ENCODE results near the gene SLC18A3.

The SLC18A3 gene

GRCh38 chr10:49642311-49642710, 32.2 kb downstream of the SLC18A3 start:
- DNase-seq (ENCODE audit: low spot score): no peak
- Mint-ChIP-seq H3K9me3 (no peaks in the 10 kb centered on the region), H3K4me1 (ENCODE audit: low read depth) (no peaks in the 10 kb centered on the region), H3K4me3 (no peak overlapping the region), H3K36me3 (ENCODE audit: low read depth) (no peaks in the 10 kb centered on the region), H3K27ac (no peak overlapping the region), H3K27me3 (ENCODE audit: low read depth) (peaks cover 13% of the 10 kb centered on the region)

GRCh38 chr10:49643241-49644034, 33.3 kb downstream of the SLC18A3 start:
- Mint-ChIP-seq H3K9me3 (no peaks in the 10 kb centered on the region), H3K27me3 (ENCODE audit: low read depth) (peaks cover 3% of the 10 kb centered on the region), H3K4me1 (ENCODE audit: low read depth) (peaks cover 2% of the 10 kb centered on the region), H3K36me3 (ENCODE audit: low read depth) (no peaks in the 10 kb centered on the region), H3K4me3 (no peak overlapping the region), H3K27ac (no peak overlapping the region)
- no peak for DNase-seq (ENCODE audit: low spot score)

- Mint-ChIP-seq H3K4me1 (ENCODE audit: low read depth) (peaks cover 7% of the 10 kb centered on the region), H3K36me3 (ENCODE audit: low read depth) (no peaks in the 10 kb centered on the region), H3K27me3 (ENCODE audit: low read depth) (peaks cover 3% of the 10 kb centered on the region), H3K27ac (no peak overlapping the region), H3K4me3 (no peak overlapping the region), H3K9me3 (no peaks in the 10 kb centered on the region)
- DNase-seq (ENCODE audit: low spot score): no peak
Measured at GRCh38 chr10:49644035-49644646, 34.0 kb downstream of the SLC18A3 start.

GRCh38 chr10:49645417-49645816, 35.3 kb downstream of the SLC18A3 start:
- peaks cover 13% of the 10 kb centered on the region for H3K4me1 Mint-ChIP-seq (ENCODE audit: low read depth)
- no peak for DNase-seq (ENCODE audit: low spot score)
- no peaks in the 10 kb centered on the region for H3K9me3 Mint-ChIP-seq
- no peak overlapping the region for H3K4me3 Mint-ChIP-seq
- no peaks in the 10 kb centered on the region for H3K27me3 Mint-ChIP-seq (ENCODE audit: low read depth)
- no peak overlapping the region for H3K27ac Mint-ChIP-seq
- H3K36me3 Mint-ChIP-seq (ENCODE audit: low read depth): no peaks in the 10 kb centered on the region

GRCh38 chr10:49645871-49646870, 36.1 kb downstream of the SLC18A3 start:
- no peak overlapping the region for H3K27ac Mint-ChIP-seq
- no peak overlapping the region for H3K4me3 Mint-ChIP-seq
- no peak for DNase-seq (ENCODE audit: low spot score)
- no peaks in the 10 kb centered on the region for H3K36me3 Mint-ChIP-seq (ENCODE audit: low read depth)
- H3K27me3 Mint-ChIP-seq (ENCODE audit: low read depth): no peaks in the 10 kb centered on the region
- peaks cover 13% of the 10 kb centered on the region for H3K4me1 Mint-ChIP-seq (ENCODE audit: low read depth)
- no peaks in the 10 kb centered on the region for H3K9me3 Mint-ChIP-seq

- Mint-ChIP-seq H3K27ac (no peak overlapping the region), H3K27me3 (ENCODE audit: low read depth) (no peaks in the 10 kb centered on the region), H3K4me3 (no peak overlapping the region), H3K36me3 (ENCODE audit: low read depth) (no peaks in the 10 kb centered on the region), H3K4me1 (ENCODE audit: low read depth) (peaks cover 13% of the 10 kb centered on the region), H3K9me3 (no peaks in the 10 kb centered on the region)
- no peak for DNase-seq (ENCODE audit: low spot score)
Measured at GRCh38 chr10:49647554-49647953, 37.4 kb downstream of the SLC18A3 start.

GRCh38 chr10:49647985-49648795, 38.1 kb downstream of the SLC18A3 start:
- Mint-ChIP-seq H3K4me1 (ENCODE audit: low read depth) (peaks cover 13% of the 10 kb centered on the region), H3K27me3 (ENCODE audit: low read depth) (no peaks in the 10 kb centered on the region), H3K36me3 (ENCODE audit: low read depth) (no peaks in the 10 kb centered on the region), H3K27ac (no peak overlapping the region), H3K9me3 (no peaks in the 10 kb centered on the region), H3K4me3 (no peak overlapping the region)
- no peak for DNase-seq (ENCODE audit: low spot score)

- Mint-ChIP-seq H3K4me3 (peak overlapping the region; percentile 29), H3K36me3 (ENCODE audit: low read depth) (no peaks in the 10 kb centered on the region), H3K27me3 (ENCODE audit: low read depth) (no peaks in the 10 kb centered on the region), H3K27ac (peak overlapping the region; percentile 56), H3K4me1 (ENCODE audit: low read depth) (peaks cover 13% of the 10 kb centered on the region), H3K9me3 (no peaks in the 10 kb centered on the region)
- peak; percentile 53 for DNase-seq (ENCODE audit: low spot score)
Measured at GRCh38 chr10:49649294-49649693, 39.2 kb downstream of the SLC18A3 start.

GRCh38 chr10:49649936-49650723, 40.0 kb downstream of the SLC18A3 start:
- Mint-ChIP-seq H3K4me3 (no peak overlapping the region), H3K9me3 (no peaks in the 10 kb centered on the region), H3K27me3 (ENCODE audit: low read depth) (no peaks in the 10 kb centered on the region), H3K27ac (peak overlapping the region; percentile 52), H3K4me1 (ENCODE audit: low read depth) (peaks cover 13% of the 10 kb centered on the region), H3K36me3 (ENCODE audit: low read depth) (no peaks in the 10 kb centered on the region)
- DNase-seq (ENCODE audit: low spot score): no peak

- peaks cover 13% of the 10 kb centered on the region for H3K4me1 Mint-ChIP-seq (ENCODE audit: low read depth)
- H3K27ac Mint-ChIP-seq: no peak overlapping the region
- no peaks in the 10 kb centered on the region for H3K27me3 Mint-ChIP-seq (ENCODE audit: low read depth)
- no peaks in the 10 kb centered on the region for H3K36me3 Mint-ChIP-seq (ENCODE audit: low read depth)
- no peaks in the 10 kb centered on the region for H3K9me3 Mint-ChIP-seq
- DNase-seq (ENCODE audit: low spot score): no peak
- no peak overlapping the region for H3K4me3 Mint-ChIP-seq
Measured at GRCh38 chr10:49650724-49651034, 40.6 kb downstream of the SLC18A3 start.

- no peak overlapping the region for H3K4me3 Mint-ChIP-seq
- H3K4me1 Mint-ChIP-seq (ENCODE audit: low read depth): peaks cover 13% of the 10 kb centered on the region
- H3K27ac Mint-ChIP-seq: no peak overlapping the region
- no peaks in the 10 kb centered on the region for H3K9me3 Mint-ChIP-seq
- no peaks in the 10 kb centered on the region for H3K27me3 Mint-ChIP-seq (ENCODE audit: low read depth)
- no peak for DNase-seq (ENCODE audit: low spot score)
- no peaks in the 10 kb centered on the region for H3K36me3 Mint-ChIP-seq (ENCODE audit: low read depth)
Measured at GRCh38 chr10:49651039-49651835, 41.1 kb downstream of the SLC18A3 start.

GRCh38 chr10:49651917-49652316, 41.8 kb downstream of the SLC18A3 start:
- no peak overlapping the region for H3K27ac Mint-ChIP-seq
- no peaks in the 10 kb centered on the region for H3K27me3 Mint-ChIP-seq (ENCODE audit: low read depth)
- peaks cover 13% of the 10 kb centered on the region for H3K4me1 Mint-ChIP-seq (ENCODE audit: low read depth)
- H3K9me3 Mint-ChIP-seq: no peaks in the 10 kb centered on the region
- DNase-seq (ENCODE audit: low spot score): no peak
- H3K36me3 Mint-ChIP-seq (ENCODE audit: low read depth): no peaks in the 10 kb centered on the region
- no peak overlapping the region for H3K4me3 Mint-ChIP-seq

Data from T-helper 2 cell treated with Interferon-gamma antibody and Interleukin-4, amounts not matched to agents 5 μg/mL and 100 μg/mL, for 36 hours (primary cell).